WTC11 (cell line): ENCODE results near the gene CDCP1. TPM values are rescaled to one million over a fixed set of nuclear protein-coding genes. Genes with fewer than 3 reads are reported as not detected.

Experiments
- ATAC-seq: fragments of 200-7000 bp; cut with Tn5 transposase; 2 replicates; pipeline ENCODE4 v1.10.0; 2021; ENCODE audit warnings: mild to moderate bottlenecking, moderate library complexity
- CTCF ChIA-PET: fragments of 300-600 bp; sonication (Branson Sonifier 250); formaldehyde crosslinking; loops from one replicate; lab custom pipeline; 2021; ENCODE audit warnings: antibody characterized with exemption; lab: Charles Lee
- POLR2A ChIA-PET: fragments of 350-600 bp; sonication (Branson Sonifier 250); formaldehyde crosslinking; loops from one replicate; lab custom pipeline; 2021; ENCODE audit warnings: antibody characterized with exemption; lab: Charles Lee
- DNase-seq: peaks from one replicate; pipeline ENCODE4 v3.0.0; 2021; ENCODE audit warnings: low spot score
- H3K27ac Mint-ChIP-seq: 2 replicates; pipeline ENCODE4 v1.8.0; 2021; ENCODE audit warnings: mixed read lengths
- H3K27me3 Mint-ChIP-seq: 2 replicates; pipeline ENCODE4 v1.8.0; 2021; ENCODE audit warnings: low read depth, mild to moderate bottlenecking, moderate library complexity, mixed read lengths
- H3K36me3 Mint-ChIP-seq: 2 replicates; pipeline ENCODE4 v1.8.0; 2021; ENCODE audit warnings: mixed read lengths
- H3K4me1 Mint-ChIP-seq: 2 replicates; pipeline ENCODE4 v1.8.0; 2022; ENCODE audit warnings: mixed read lengths
- H3K4me3 Mint-ChIP-seq: 2 replicates; pipeline ENCODE4 v1.8.0; 2021; ENCODE audit warnings: mild to moderate bottlenecking, moderate library complexity, mixed read lengths
- H3K9me3 Mint-ChIP-seq: 2 replicates; pipeline ENCODE4 v1.8.0; 2021; ENCODE audit warnings: mixed read lengths
- AFF4 ChIP-seq: sonication (generic); formaldehyde crosslinking; IDR thresholded peaks from 2 replicates; pipeline ENCODE4 v1.8.1; 2023; ENCODE audit warnings: mild to moderate bottlenecking, missing genetic modification reagents, borderline replicate concordance
- CBFB ChIP-seq: sonication (generic); formaldehyde crosslinking; IDR thresholded peaks from 2 replicates; pipeline ENCODE4 v1.8.1; 2022; ENCODE audit warnings: mild to moderate bottlenecking, low read depth, missing genetic modification reagents
- CDX4 ChIP-seq: fragments of 250-450 bp; sonication (Bioruptor Pico); IDR thresholded peaks from 2 replicates; pipeline ENCODE4 v1.9.0; 2021; ENCODE audit warnings: moderate library complexity, mild to moderate bottlenecking, inconsistent platforms, borderline replicate concordance
- E2F5 ChIP-seq: sonication (generic); formaldehyde crosslinking; IDR thresholded peaks from 2 replicates; pipeline ENCODE4 v1.8.1; 2022; ENCODE audit warnings: mild to moderate bottlenecking, moderate library complexity, missing genetic modification reagents
- ESRRA ChIP-seq: sonication (generic); formaldehyde crosslinking; IDR thresholded peaks from 2 replicates; pipeline ENCODE4 v1.8.1; 2022; ENCODE audit warnings: mild to moderate bottlenecking, missing genetic modification reagents, borderline replicate concordance
- FOXK1 ChIP-seq: sonication (generic); formaldehyde crosslinking; IDR thresholded peaks from 2 replicates; pipeline ENCODE4 v1.8.0; 2022; ENCODE audit warnings: mild to moderate bottlenecking, moderate library complexity, missing genetic modification reagents
- HMGXB4 ChIP-seq: sonication (generic); formaldehyde crosslinking; IDR thresholded peaks from 2 replicates; pipeline ENCODE4 v1.8.1; 2023; ENCODE audit warnings: mild to moderate bottlenecking, moderate library complexity, missing genetic modification reagents
- KAT7 ChIP-seq: sonication (generic); formaldehyde crosslinking; IDR thresholded peaks from 2 replicates; pipeline ENCODE4 v1.8.1; 2023; ENCODE audit warnings: missing genetic modification reagents, mild to moderate bottlenecking, borderline replicate concordance
- MYBL2 ChIP-seq: sonication (generic); formaldehyde crosslinking; IDR thresholded peaks from 2 replicates; pipeline ENCODE4 v1.8.1; 2023; ENCODE audit warnings: mild to moderate bottlenecking, moderate library complexity, missing genetic modification reagents
- NFYB ChIP-seq: sonication (generic); formaldehyde crosslinking; conservative IDR thresholded peaks from 2 replicates; pipeline ENCODE4 v1.8.0; 2022; ENCODE audit warnings: low read depth, missing genetic modification reagents
- PRRX2 ChIP-seq: fragments of 250-450 bp; sonication (Bioruptor Pico); IDR thresholded peaks from 2 replicates; pipeline ENCODE4 v1.8.0; 2021; ENCODE audit warnings: mild to moderate bottlenecking
- RORB ChIP-seq: fragments of 250-450 bp; sonication (Bioruptor Pico); IDR thresholded peaks from 2 replicates; pipeline ENCODE4 v1.9.0; 2021; ENCODE audit warnings: mild to moderate bottlenecking
- STAT6 ChIP-seq: sonication (generic); formaldehyde crosslinking; conservative IDR thresholded peaks from 2 replicates; pipeline ENCODE4 v1.8.1; 2023; ENCODE audit warnings: mild to moderate bottlenecking, low read depth, missing genetic modification reagents, moderate library complexity
- USF1 ChIP-seq: sonication (generic); formaldehyde crosslinking; IDR thresholded peaks from 2 replicates; pipeline ENCODE4 v1.8.0; 2022; ENCODE audit warnings: mild to moderate bottlenecking, missing genetic modification reagents
- ZNF138 ChIP-seq: sonication (generic); formaldehyde crosslinking; conservative IDR thresholded peaks from 2 replicates; pipeline ENCODE4 v1.8.1; 2022; ENCODE audit warnings: mild to moderate bottlenecking, moderate library complexity, missing genetic modification reagents
- ZNF232 ChIP-seq: sonication (generic); formaldehyde crosslinking; IDR thresholded peaks from 2 replicates; pipeline ENCODE4 v1.8.0; 2022; ENCODE audit warnings: mild to moderate bottlenecking, missing genetic modification reagents
- ZNF396 ChIP-seq: fragments of 250-450 bp; sonication (Bioruptor Pico); IDR thresholded peaks from 2 replicates; pipeline ENCODE4 v1.8.0; 2021; ENCODE audit warnings: mild to moderate bottlenecking, moderate library complexity, borderline replicate concordance
- ZNF425 ChIP-seq: fragments of 250-450 bp; sonication (Bioruptor Pico); conservative IDR thresholded peaks from 2 replicates; pipeline ENCODE4 v1.9.0; 2021; ENCODE audit warnings: mild to moderate bottlenecking
- total RNA-seq: library from RNA; stranded (reverse); gene quantifications from 3 replicates; pipeline ENCODE4 v1.2.3, GENCODE V29; 2021

CDCP1 gene
- total RNA-seq, 1 experiment from 2014 or later, result 14.6 TPM

- Mint-ChIP-seq H3K4me3 (no peak overlapping the region), H3K27me3 (no peaks in the 10 kb centered on the region; the same call in 1 of the 2 replicates), H3K9me3 (no peaks in the 10 kb centered on the region), H3K27ac (no peak overlapping the region)
- CTCF ChIA-PET, result no interaction called here
- POLR2A ChIA-PET, result no interaction called here
- no peak for TF ChIP-seq CBFB (CRISPR knock-in tag)
- no peak for TF ChIP-seq CDX4
- TF ChIP-seq ZNF232, result no peak
- TF ChIP-seq PRRX2, result no peak
- TF ChIP-seq STAT6 (CRISPR knock-in tag), result no peak
- TF ChIP-seq FOXK1 (CRISPR knock-in tag), result no peak
- no peak for TF ChIP-seq MYBL2 (CRISPR knock-in tag)
- no peak for TF ChIP-seq ZNF138 (CRISPR knock-in tag)
- no peak for TF ChIP-seq RORB
- TF ChIP-seq, all 79 proteins: peak for 0
- Mint-ChIP-seq H3K36me3 (no peaks in the 10 kb centered on the region), H3K4me1 (no peaks in the 10 kb centered on the region; the same call in 1 of the 2 replicates)
- ATAC-seq, result no peak
- no peak for DNase-seq
These were observed 27.6 kb upstream of the CDCP1 start for GRCh38 chr3:45173776-45174175.

- no peak for TF ChIP-seq NFYB (CRISPR knock-in tag)
- no peak for TF ChIP-seq ZNF425 (CRISPR knock-in tag)
- TF ChIP-seq USF1 (CRISPR knock-in tag), result no peak
- no peak for TF ChIP-seq KAT7 (CRISPR knock-in tag)
- TF ChIP-seq ZNF396, result no peak
- TF ChIP-seq CDX4, result no peak
- no peaks in the 10 kb centered on the region for H3K36me3 Mint-ChIP-seq
- H3K4me1 Mint-ChIP-seq, result peaks cover 17% of the 10 kb centered on the region
- DNase-seq (no peak), ATAC-seq (no peak)
- H3K27ac Mint-ChIP-seq, result no peak overlapping the region
- H3K9me3 Mint-ChIP-seq, result no peaks in the 10 kb centered on the region
- H3K27me3 Mint-ChIP-seq, result no peaks in the 10 kb centered on the region; the same call in 1 of the 2 replicates
- POLR2A ChIA-PET, result no interaction called here
- no peak overlapping the region for H3K4me3 Mint-ChIP-seq
- CTCF ChIA-PET, result interaction anchor here (1.5 kb wide), 1 partner anchor 116 kb away, joined by 4 read pairs; no protein-coding TSS in a partner anchor
These were observed 25.1 kb upstream of the CDCP1 start for GRCh38 chr3:45171283-45171682.

GRCh38 chr3:45170096-45170495, 23.9 kb upstream of the CDCP1 start:
- Mint-ChIP-seq H3K27ac (no peak overlapping the region), H3K4me3 (no peak overlapping the region), H3K9me3 (no peaks in the 10 kb centered on the region), H3K4me1 (peaks cover 17% of the 10 kb centered on the region), H3K27me3 (no peaks in the 10 kb centered on the region; the same call in 1 of the 2 replicates), H3K36me3 (no peaks in the 10 kb centered on the region)
- POLR2A ChIA-PET, result no interaction called here
- ATAC-seq, result no peak
- no peak for DNase-seq
- CTCF ChIA-PET, result no interaction called here
- TF ChIP-seq ESRRA, result no peak
- TF ChIP-seq AFF4 (CRISPR knock-in tag), result no peak
- no peak for TF ChIP-seq E2F5 (CRISPR knock-in tag)
- TF ChIP-seq HMGXB4 (CRISPR knock-in tag), result no peak
